Neural cell (in vitro differentiated cells): Measurements from ENCODE around the gene STX10. TPM values are rescaled to one million over a fixed set of nuclear protein-coding genes. Genes with fewer than 3 reads are reported as not detected.

Experiments used
- H2AFZ ChIP-seq: fragments of 200-600, 300-800 bp; sonication (generic), shearing (Covaris generic); 2 replicates; pipeline ENCODE4 v1.6.0; 2014; ENCODE audit warnings: low read depth, mild to moderate bottlenecking, antibody characterized with exemption, low read length, moderate library complexity
- H3F3A ChIP-seq: fragments of 200-600 bp; shearing (Covaris generic); 2 replicates; pipeline ENCODE4 v1.6.1; 2016; ENCODE audit warnings: mild to moderate bottlenecking, moderate library complexity, mixed read lengths, antibody characterized with exemption, low read length; ENCODE audit not compliant: insufficient read depth, poor library complexity, severe bottlenecking
- H3K27ac ChIP-seq: fragments of 200-600, 300-800 bp; sonication (generic), shearing (Covaris generic); 2 replicates; pipeline ENCODE4 v1.5.1; 2014; ENCODE audit warnings: mild to moderate bottlenecking, low read length, moderate library complexity
- H3K27me3 ChIP-seq: fragments of 300-800, 200-600 bp; sonication (generic), shearing (Covaris generic); 2 replicates; pipeline ENCODE4 v1.6.0; 2014; ENCODE audit warnings: mild to moderate bottlenecking, low read depth, low read length, moderate library complexity; ENCODE audit not compliant: insufficient read depth
- H3K36me3 ChIP-seq: fragments of 300-800, 200-600 bp; sonication (generic), shearing (Covaris generic); 2 replicates; pipeline ENCODE4 v1.5.1; 2014; ENCODE audit warnings: mild to moderate bottlenecking, antibody characterized with exemption, low read length, moderate library complexity; ENCODE audit not compliant: insufficient read depth
- H3K4me2 ChIP-seq: fragments of 300-800, 200-600 bp; sonication (generic), shearing (Covaris generic); 2 replicates; pipeline ENCODE4 v1.6.0; 2014; ENCODE audit warnings: mild to moderate bottlenecking, low read length
- H3K4me3 ChIP-seq: fragments of 300-800, 200-600 bp; sonication (generic), shearing (Covaris generic); 2 replicates; pipeline ENCODE4 v1.5.1; 2014; ENCODE audit warnings: mild to moderate bottlenecking, low read length, moderate library complexity
- H3K79me2 ChIP-seq: fragments of 200-600 bp; shearing (Covaris generic); replicated peaks from 2 replicates; pipeline ENCODE4 v1.6.0; 2014; ENCODE audit warnings: mild to moderate bottlenecking, low read length, moderate library complexity; ENCODE audit not compliant: insufficient read depth
- H3K9ac ChIP-seq: fragments of 300-800, 200-600 bp; sonication (generic), shearing (Covaris generic); 2 replicates; pipeline ENCODE4 v1.6.1; 2016; ENCODE audit warnings: mild to moderate bottlenecking, low read length, mixed read lengths
- H3K9me2 ChIP-seq: fragments of 200-600 bp; shearing (Covaris generic); 2 replicates; pipeline ENCODE4 v1.6.1; 2016; ENCODE audit warnings: mild to moderate bottlenecking, low read length, mixed read lengths; ENCODE audit not compliant: insufficient read depth
- H3K9me3 ChIP-seq: fragments of 200-600, 300-800 bp; sonication (generic), shearing (Covaris generic); 2 replicates; pipeline ENCODE4 v1.6.1; 2016; ENCODE audit warnings: mild to moderate bottlenecking, mixed run types, low read length, moderate library complexity, mixed read lengths
- H4K20me1 ChIP-seq: fragments of 200-600 bp; shearing (Covaris generic); 2 replicates; pipeline ENCODE4 v1.6.1; 2016; ENCODE audit warnings: mild to moderate bottlenecking, mixed run types; ENCODE audit not compliant: insufficient read depth
- EP300 ChIP-seq: fragments of 450-650 bp; conservative IDR thresholded peaks from 2 replicates; pipeline ENCODE4 v1.6.1; 2014; ENCODE audit warnings: antibody characterized with exemption, mild to moderate bottlenecking, moderate library complexity; ENCODE audit not compliant: poor library complexity, severe bottlenecking
- EZH2 ChIP-seq: fragments of 200-600, 300-800 bp; shearing (Covaris generic), sonication (generic); IDR thresholded peaks from 2 replicates; pipeline ENCODE4 v1.6.1; 2014; ENCODE audit warnings: antibody characterized with exemption, low read length, borderline replicate concordance, mild to moderate bottlenecking; ENCODE audit not compliant: insufficient read depth, poor library complexity, severe bottlenecking
- MXI1 ChIP-seq: fragments of 450-650 bp; conservative IDR thresholded peaks from 2 replicates; pipeline ENCODE4 v1.6.1; 2014; ENCODE audit warnings: antibody characterized with exemption, mild to moderate bottlenecking; ENCODE audit not compliant: poor library complexity, severe bottlenecking
- POLR2AphosphoS5 ChIP-seq: IDR thresholded peaks from 2 replicates; pipeline ENCODE4 v1.6.1; 2012
- RAD21 ChIP-seq: fragments of 450-650 bp; conservative IDR thresholded peaks from 2 replicates; pipeline ENCODE4 v1.6.1; 2014; ENCODE audit warnings: antibody characterized with exemption, mild to moderate bottlenecking, moderate library complexity
- SMC3 ChIP-seq: fragments of 450-650 bp; conservative IDR thresholded peaks from 2 replicates; pipeline ENCODE4 v1.6.1; 2014; ENCODE audit warnings: antibody characterized with exemption, mild to moderate bottlenecking, moderate library complexity; ENCODE audit not compliant: poor library complexity
- TAF1 ChIP-seq: IDR thresholded peaks from 2 replicates; pipeline ENCODE4 v1.6.1; 2012; ENCODE audit warnings: low read depth
- polyA plus RNA-seq: library from polyadenylated mRNA; depleted of rRNA; stranded (reverse); fragments of >200 nt; gene quantifications from 2 replicates; pipeline ENCODE4 v1.2.3, GENCODE V29; 2014
- TF ChIP-seq, protein P1 (sequence below): fragments of 450-650 bp; IDR thresholded peaks from 2 replicates; pipeline ENCODE4 v1.5.1; 2014; ENCODE audit warnings: antibody characterized with exemption, mild to moderate bottlenecking, moderate library complexity; ENCODE audit not compliant: poor library complexity, severe bottlenecking
- TF ChIP-seq, protein P2 (sequence below): IDR thresholded peaks from 2 replicates; pipeline ENCODE4 v1.6.1; 2012; ENCODE audit warnings: borderline replicate concordance

Gene STX10
- polyA plus RNA-seq, 1 donor from 2014 or later, result 157 TPM

DNA sequence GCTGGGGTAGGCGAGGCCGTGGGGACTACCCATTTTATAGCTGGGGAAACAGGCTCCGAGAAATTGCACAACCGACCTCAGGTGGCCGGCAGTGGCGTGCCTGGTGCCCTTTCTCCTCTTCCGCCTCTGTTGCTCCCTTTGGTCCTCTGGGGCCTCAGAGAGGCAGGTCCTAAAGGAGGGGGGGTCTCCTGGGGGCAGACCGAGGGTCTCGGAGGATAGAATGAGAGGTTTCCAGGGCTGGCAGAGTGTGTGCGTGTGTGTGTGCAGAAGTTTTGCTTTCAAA, 11.3 kb downstream of the STX10 start:
- H3K4me3 ChIP-seq, result no peak overlapping the region
- TF ChIP-seq MXI1 (no peak), TAF1 (no peak), RAD21 (no peak)
- no peaks in the 10 kb centered on the region for H3F3A ChIP-seq
- no peaks in the 10 kb centered on the region for H3K9me2 ChIP-seq
- H3K27me3 ChIP-seq, result no peaks in the 10 kb centered on the region
- H3K9me3 ChIP-seq, result no peaks in the 10 kb centered on the region
- H3K9ac ChIP-seq, result no peak overlapping the region
- H3K36me3 ChIP-seq, result no peaks in the 10 kb centered on the region
- H3K4me2 ChIP-seq, result no peak overlapping the region
- no peaks in the 10 kb centered on the region for H4K20me1 ChIP-seq
- H3K79me2 ChIP-seq, result no peaks in the 10 kb centered on the region
- H3K27ac ChIP-seq, result no peak overlapping the region
- H2AFZ ChIP-seq, result no peak overlapping the region

DNA sequence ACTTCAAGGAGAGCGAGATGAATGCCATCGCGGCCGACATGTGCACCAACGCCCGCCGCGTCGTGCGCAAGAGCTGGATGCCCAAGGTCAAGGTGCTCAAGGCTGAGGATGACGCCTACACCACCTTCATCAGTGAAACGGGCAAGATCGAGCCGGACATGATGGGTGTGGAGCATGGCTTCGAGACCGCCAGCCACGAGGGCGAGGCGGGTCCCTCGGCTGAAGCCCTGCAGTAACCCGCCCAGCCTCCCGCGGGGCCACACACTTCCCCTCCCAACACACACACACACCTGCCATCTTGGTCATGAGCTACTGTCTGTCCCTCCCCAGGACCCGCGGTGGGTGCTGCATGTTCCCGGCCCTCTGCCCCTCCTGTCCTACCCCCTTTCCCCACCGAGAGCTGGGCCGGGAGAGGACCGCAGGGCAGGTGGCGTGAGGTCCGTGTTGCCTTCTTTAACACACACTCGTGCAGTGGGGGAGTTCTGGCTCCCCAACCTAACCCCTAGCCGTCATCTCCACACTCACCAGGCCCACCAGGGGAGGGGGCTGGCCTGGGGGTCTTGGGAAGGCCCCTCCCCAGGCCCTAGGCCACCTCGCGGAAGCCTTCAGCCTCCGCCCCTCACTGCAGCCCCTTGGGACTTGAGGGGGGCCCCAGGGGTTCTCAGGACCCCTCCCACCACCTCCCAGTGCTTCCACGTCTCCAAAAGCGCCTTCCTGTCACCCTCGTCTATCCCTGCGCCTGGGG, 11.8 kb downstream of the STX10 start:
- no peak overlapping the region for H3K27ac ChIP-seq

More for the DNA sequence above, 11.8 kb downstream of the STX10 start:
- no peaks in the 10 kb centered on the region for H3K79me2 ChIP-seq
- TF ChIP-seq, protein P1, sequence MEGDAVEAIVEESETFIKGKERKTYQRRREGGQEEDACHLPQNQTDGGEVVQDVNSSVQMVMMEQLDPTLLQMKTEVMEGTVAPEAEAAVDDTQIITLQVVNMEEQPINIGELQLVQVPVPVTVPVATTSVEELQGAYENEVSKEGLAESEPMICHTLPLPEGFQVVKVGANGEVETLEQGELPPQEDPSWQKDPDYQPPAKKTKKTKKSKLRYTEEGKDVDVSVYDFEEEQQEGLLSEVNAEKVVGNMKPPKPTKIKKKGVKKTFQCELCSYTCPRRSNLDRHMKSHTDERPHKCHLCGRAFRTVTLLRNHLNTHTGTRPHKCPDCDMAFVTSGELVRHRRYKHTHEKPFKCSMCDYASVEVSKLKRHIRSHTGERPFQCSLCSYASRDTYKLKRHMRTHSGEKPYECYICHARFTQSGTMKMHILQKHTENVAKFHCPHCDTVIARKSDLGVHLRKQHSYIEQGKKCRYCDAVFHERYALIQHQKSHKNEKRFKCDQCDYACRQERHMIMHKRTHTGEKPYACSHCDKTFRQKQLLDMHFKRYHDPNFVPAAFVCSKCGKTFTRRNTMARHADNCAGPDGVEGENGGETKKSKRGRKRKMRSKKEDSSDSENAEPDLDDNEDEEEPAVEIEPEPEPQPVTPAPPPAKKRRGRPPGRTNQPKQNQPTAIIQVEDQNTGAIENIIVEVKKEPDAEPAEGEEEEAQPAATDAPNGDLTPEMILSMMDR, result no peak
- no peak for TF ChIP-seq TAF1
- no peak for TF ChIP-seq MXI1
- no peak for TF ChIP-seq POLR2AphosphoS5
- TF ChIP-seq EZH2, result no peak
- no peak for TF ChIP-seq RAD21
- no peak for TF ChIP-seq EP300
- no peak for TF ChIP-seq SMC3
- TF ChIP-seq, protein P2, sequence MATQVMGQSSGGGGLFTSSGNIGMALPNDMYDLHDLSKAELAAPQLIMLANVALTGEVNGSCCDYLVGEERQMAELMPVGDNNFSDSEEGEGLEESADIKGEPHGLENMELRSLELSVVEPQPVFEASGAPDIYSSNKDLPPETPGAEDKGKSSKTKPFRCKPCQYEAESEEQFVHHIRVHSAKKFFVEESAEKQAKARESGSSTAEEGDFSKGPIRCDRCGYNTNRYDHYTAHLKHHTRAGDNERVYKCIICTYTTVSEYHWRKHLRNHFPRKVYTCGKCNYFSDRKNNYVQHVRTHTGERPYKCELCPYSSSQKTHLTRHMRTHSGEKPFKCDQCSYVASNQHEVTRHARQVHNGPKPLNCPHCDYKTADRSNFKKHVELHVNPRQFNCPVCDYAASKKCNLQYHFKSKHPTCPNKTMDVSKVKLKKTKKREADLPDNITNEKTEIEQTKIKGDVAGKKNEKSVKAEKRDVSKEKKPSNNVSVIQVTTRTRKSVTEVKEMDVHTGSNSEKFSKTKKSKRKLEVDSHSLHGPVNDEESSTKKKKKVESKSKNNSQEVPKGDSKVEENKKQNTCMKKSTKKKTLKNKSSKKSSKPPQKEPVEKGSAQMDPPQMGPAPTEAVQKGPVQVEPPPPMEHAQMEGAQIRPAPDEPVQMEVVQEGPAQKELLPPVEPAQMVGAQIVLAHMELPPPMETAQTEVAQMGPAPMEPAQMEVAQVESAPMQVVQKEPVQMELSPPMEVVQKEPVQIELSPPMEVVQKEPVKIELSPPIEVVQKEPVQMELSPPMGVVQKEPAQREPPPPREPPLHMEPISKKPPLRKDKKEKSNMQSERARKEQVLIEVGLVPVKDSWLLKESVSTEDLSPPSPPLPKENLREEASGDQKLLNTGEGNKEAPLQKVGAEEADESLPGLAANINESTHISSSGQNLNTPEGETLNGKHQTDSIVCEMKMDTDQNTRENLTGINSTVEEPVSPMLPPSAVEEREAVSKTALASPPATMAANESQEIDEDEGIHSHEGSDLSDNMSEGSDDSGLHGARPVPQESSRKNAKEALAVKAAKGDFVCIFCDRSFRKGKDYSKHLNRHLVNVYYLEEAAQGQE, result no peak
- H3K9ac ChIP-seq, result no peak overlapping the region
- no peak overlapping the region for H3K4me3 ChIP-seq
- H4K20me1 ChIP-seq, result no peaks in the 10 kb centered on the region
- H2AFZ ChIP-seq, result no peak overlapping the region
- H3K4me2 ChIP-seq, result no peak overlapping the region
- H3K9me2 ChIP-seq, result no peaks in the 10 kb centered on the region
- H3K9me3 ChIP-seq, result no peaks in the 10 kb centered on the region
- no peaks in the 10 kb centered on the region for H3K36me3 ChIP-seq
- no peaks in the 10 kb centered on the region for H3K27me3 ChIP-seq
- no peaks in the 10 kb centered on the region for H3F3A ChIP-seq
